Stimulated activated CD8-positive, alpha-beta memory T cell treated with anti-CD3 and anti-CD28 coated beads, Interleukin-7, amount 100 ng/mL, for 4 hours (primary cell): ENCODE data around the gene ACBD6.
"Not testable (repeated sequence)": the region's sequence is repeated elsewhere in the genome, so short reads cannot be mapped to it uniquely, and the experiment has no call there.

Experiments used
- DNase-seq, 2 donors: peaks; one replicate each; pipeline ENCODE4 v3.0.0-alpha.2; 2020; ENCODE audit warnings: low read depth in 2 of 2

Gene ACBD6, protein sequence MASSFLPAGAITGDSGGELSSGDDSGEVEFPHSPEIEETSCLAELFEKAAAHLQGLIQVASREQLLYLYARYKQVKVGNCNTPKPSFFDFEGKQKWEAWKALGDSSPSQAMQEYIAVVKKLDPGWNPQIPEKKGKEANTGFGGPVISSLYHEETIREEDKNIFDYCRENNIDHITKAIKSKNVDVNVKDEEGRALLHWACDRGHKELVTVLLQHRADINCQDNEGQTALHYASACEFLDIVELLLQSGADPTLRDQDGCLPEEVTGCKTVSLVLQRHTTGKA

DNA sequence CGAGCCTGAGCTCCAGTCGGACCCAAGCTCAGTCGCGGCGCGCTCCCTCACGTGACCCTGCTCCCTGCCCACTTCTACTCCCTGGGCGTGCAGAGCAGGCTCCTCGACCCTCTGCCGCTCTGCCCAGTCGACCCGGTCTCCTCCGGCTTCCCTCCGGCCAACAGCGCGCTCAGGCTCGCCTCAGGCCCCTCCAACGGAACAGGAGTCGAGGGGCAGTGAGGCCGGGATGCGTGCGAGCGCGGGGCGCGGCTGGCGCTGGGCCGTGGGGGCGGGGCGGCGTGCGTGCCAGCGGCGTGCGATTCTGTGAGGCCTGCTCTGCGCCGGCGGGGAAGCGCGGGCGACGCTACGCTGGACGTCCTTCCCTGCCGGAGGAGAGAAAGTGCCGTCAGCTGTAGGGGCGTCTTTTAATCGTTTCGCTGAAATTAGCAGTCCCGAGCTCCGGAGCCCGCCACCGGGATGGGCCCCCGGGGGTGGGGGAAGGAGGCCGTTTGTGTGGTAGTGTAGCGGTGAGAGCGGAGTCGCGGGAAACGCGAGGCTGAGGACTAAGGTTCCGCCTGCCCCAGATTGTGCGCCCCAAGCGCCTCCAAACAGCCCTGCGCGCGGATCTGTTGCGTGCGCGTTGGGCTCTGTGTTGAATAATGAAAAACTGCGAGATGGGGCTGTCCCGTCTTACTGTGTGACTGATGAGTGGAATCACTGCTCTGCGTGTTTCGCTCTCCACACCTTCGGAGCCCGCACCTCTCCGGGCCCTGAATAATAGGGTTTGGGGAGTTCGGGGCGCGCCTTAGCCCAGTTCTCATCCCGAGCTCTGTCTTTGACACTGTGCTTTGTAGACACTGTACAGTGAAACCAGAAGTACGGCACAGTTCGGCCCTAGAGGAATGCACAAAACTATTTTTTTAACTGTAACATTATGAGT is at the start of gene ACBD6:
Gene ACBD6 (minus strand): TSS at position 217 of the 919 bp plus-strand sequence. CDS start 311 bp downstream, outside the sequence.
- peak; percentile 81 to 82 for DNase-seq

DNA sequence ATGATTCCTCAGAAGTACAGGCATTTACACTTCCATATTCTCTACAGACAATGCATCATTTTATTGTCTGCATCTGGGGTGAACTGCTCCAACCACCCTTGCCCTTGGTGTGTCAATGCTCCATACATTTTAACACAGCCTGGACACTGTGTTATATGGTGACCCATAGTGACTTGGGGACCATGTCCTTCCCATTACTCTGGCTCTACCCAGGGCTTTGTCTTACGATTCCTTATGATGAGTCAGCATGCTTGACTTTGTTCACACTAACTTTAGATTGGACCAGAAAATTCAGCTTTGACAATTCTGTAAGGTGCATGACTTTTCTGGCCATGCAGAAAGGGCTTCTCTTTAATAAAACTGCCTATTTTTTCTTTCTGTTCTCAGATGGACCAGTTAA is 49.6 kb upstream of the ACBD6 start:
- DNase-seq = no peak

DNA sequence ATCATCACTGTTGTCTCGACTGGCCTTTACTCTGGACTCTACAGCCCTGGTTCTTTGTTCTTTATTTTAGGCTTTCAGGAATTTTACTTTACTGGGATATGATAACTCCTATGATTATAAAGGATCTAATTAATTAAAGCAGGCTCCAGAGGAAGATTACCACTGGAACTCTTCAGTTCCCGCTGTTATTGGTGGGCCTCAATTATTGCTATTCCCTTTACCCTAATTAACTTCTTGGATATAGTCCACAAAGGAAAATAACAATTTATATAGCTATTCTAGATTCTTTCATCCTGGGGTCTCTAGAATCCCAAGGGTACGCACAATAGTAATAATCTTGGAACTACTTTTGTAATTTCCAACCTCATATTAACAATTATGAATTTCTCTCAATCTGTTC is 47.9 kb upstream of the ACBD6 start:
- no peak for DNase-seq

DNA sequence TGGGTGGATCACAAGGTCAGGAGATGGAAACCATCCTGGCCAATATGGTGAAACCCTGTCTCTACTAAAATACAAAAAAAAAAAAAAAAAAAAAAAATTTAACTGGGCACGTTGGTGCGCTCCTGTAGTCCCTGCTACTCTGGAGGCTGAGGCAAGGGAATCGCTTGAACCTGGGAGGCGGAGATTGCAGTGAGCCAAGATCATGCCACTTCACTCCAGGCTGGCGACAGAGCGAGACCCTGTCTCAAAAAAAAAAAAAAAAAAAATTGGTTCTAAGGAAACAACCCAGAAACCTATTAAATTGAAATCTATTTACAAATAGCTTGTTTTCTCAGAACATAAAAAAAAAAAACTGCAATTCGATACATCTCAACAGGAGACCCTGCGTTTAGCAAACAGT is 47.4 kb upstream of the ACBD6 start:
- not testable (repeated sequence) for DNase-seq

DNA sequence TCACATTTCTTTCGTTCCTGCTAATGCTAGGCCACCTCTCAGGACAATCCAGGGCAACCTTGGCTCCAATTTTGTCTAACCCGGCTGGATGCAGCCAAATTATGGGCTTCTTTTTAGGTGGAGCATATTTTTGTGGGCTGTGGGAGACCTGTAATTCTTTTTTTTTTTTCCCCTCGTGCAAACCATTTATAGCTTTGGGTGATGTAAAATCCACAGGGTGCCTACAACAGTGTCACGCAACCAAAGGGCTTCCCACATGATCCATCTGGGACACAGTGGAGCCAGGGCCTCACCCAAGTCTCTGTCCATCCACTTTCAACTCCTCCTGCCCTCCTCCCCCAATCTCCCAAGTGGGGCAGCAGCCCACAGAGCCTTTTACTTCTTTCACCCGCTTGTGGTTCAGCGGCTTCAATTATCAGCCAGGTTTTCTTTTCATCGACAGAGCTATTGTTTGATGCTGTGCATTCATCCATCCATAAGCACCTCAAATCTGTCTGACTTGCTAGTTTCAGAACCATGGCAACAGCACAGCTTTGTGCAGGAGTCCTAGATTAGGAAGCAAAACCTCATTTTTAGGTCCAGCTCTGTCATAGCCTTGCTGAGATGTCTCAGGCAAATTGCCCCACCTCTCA is 46.4 kb upstream of the ACBD6 start:
- DNase-seq = no peak

DNA sequence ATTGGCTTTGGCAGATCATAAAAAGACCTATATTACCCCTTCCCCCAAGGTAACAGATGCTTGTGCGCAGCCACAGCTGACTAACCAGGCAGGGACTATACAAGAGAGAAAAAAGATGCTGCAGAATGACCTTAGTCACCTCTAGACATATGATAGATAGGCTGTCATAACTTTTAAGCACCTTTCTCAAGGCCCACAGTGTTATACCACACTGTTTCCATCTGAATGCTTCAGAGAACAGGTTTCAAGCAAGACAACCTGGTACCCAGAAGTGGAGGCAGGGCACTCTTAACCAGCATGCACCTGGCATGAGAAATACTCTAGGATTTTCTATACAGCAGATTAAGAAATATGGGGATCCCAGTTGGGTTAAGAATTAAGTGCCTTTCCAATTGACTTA is 43.6 kb upstream of the ACBD6 start:
- DNase-seq = no peak

DNA sequence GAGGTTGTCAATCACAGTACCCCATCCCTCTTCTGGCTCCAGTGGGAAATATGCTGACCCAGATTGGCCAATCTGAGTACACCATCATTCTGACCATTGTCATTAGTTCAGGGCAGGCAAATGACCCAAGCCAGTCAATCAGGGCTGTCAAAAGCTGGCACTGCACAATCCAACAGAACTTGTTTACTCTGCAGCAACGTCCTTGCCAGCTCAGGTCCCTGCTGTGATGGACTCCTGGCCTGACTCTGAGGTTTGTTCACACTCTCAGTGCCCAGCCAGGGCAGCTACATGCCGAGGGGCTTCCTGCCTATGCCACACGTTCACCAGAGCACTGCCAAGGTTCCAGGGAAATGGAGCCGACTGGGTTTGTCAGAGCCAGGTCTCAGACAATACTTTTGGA is 41.7 kb upstream of the ACBD6 start:
- no peak for DNase-seq

DNA sequence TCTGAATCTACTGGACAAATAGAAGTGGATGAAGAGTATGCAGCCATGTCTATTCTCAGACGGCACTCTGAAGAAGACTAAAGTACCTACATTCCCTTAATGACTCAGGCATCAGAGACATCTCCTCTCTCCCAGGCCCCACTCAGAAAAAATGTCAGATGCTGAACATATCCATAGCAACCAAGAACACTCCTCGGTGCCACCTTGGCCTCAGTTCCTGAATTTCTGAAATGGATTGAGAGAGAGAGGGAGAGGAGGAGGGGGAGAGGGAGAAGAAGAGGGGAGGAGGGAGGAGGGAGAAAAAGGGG is 40.4 kb upstream of the ACBD6 start:
- DNase-seq = no peak

DNA sequence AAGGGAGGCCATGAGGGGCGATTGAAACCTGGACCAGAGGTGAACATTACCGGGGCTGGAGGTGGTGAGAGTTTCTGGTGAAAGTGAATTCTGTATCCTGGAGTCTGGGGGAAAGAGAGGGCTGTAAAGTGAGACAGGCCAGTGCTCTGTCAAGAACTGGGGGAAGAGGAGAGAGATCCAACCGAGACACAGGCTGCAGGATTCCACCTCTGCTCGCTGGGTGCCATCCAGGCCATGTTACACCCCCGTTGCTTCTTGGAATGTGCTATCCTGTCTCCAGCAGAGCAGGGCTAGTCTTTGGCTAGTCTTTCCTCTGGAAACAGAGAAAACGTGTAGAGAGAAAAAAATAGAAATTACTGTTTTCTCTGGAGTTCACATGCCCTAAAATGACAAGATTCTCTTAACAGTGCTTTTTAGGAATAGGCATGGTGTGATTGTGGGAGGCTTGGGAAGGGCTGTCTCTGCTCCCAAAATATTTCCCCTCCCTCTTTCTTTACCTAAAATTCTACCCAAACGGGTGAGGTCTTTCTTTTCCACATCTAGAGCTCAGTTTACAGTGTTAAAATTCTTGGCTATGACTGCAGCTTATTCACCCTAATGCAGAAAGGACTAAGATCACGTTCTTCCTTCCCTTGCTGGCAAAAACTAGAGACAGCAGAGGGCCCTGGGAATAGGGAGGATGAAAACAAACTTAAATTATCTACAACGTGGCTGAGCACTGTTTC is 39.9 kb upstream of the ACBD6 start:
- no peak for DNase-seq

DNA sequence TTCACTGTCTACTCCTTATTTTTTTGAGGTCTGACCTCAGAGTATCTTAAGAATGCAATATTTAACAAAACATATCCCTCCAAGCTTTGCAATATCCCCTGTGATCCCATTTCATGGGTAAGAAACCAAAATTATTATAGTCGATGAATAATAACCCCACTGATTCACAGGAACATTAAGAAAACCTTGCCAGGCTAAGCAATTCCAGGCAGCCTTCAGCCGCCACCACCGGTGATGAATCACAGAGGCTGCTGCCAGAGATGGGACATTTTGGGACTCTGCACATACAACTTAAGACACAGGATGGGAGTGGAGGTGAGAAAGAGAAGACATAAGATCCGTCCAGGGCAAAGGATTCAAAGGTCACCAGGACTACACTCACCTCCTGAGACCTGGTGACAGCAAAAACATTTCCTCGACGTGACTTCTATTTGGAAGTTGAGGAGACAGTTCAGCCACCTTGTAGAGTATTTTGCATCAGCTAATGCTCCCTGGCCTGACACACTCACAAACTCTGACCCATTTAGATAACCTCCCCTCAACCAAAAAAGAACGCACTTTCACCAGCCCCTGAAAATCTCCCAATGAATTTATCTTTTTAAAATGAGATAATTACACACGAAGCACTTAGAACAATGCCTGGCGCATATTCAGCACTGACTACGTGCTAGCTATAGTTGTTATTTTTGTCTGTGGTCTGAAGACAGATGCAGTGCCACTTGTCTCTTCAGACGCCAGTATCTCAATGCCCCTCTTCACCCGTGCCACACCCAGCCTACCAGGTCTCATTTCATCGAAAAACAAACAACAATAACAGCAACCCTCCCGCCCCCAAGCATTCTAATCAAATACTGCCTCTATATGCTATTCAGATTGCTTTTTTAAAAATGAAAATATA is 38.6 kb upstream of the ACBD6 start:
- no peak for DNase-seq

DNA sequence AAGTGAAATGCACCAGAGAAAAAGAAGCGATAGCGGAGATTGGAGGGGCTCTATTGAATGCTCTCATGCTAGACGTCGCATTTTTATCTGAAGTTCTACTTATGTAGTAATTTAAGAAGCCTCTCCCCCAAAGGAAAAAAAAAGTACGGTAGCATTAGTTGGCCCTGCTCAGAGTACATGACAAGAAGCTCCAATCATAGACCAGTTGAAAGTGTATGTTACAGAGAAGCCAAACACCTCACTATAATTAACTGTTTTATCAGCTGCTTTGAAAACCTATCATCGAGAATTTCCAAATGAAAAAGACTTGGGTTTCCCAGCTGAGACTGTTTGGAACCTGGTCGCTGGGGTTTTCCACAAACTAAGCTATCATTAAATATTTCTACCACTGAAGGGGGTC is 36.8 kb upstream of the ACBD6 start:
- no peak for DNase-seq

DNA sequence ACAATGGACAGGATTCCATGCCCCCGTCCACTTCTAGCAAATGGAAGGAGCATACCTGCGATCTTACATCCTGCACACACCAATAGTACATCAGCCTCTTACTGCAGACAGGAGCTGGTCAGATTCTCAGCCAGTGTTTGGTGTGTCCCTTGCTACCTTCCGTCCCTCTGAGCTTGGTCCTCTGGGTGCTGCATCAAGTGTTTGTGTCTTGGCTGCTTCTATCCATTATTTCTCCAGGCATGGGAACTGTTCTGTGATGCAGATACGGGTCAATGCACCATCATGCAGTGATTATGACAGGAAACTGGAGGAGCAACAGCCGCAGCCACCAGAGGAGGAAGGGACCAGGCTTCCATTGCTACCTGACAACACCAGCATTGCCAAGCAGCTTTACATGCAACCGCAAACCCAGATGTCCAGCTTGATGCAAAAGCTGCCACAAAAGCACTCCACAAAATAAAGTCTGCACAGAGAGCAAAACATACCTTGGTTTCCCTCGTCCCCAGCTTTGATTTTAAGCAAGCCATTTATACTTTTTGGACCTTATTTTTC is 34.5 kb upstream of the ACBD6 start:
- no peak for DNase-seq

DNA sequence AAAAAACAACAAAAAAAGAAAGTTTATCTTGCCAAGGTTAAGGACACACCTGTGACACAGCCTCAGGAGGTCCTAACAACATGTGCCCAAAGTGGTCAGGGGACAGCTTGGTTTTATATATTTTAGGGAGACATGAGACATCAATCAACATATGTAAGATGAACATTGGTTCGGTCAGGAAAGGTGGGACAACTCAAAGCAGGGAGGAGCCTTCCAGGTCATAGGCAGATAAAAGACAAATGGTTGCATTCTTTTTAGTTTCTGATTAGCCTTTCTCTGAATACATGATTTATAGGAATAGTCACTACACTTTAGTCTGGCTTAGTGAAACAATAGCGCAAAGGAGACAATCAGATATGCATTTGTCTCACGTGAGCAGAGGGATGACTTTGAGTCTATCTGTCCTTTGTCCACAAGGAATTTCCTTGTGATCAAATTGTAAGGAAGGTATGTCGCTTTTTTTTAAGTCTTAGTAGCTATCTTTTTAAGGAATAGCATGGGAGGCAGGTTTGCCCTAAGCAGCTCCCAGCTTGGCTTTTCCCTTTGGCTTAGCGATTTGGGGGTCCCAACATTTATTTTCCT is 33.1 kb upstream of the ACBD6 start:
- no peak for DNase-seq

DNA sequence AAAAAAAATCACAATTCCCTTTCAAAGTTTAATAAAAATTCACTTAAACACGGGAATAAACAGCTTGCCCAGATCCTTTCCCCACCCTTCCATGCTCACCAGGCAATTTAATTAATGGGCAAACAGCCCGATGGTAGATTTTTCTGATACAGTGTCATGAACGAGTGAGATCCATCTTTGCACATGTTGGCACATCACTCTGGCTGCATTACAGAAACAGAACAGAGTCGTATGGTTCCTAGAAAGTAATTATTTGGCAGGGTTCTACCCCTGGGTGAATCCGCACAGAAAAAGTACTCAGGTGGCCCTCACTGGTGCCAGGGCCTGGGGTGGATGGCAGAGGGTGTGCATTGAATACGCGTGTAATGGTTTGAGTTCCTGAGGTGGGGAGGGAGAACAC is 31.8 kb upstream of the ACBD6 start:
- DNase-seq = no peak

DNA sequence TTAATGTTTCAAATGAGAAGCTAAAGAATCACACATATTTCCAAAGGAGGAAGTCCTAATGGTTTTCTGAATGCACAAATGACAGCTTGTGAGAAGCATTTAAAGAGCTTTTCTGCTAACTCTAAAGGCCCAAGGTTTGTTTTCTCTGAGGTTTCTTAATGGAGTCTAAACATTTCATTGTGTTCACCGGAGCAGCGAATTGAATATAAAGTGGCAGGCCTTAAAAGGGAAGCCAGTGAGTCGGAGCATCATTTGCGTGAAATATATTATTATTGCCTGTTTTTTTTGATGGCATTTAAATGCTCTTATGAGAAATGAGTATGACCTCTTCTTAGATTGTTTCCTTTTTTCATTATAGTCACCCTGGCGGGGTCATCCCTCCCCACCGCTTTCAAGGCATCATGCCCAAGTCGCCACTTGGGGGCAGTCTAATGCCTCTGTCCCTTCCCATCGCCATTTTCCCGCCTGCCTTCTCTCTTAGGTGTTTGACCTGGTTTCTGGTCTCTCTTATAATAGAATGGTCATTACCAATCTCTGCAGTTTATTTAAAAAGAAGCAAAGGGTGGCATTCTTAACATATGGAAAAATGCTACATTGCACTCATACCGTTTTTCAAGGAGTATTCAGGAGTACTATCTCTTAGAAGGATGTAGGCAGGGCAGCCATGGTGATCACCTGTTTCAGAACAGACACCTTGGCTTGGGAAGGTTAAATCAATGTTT is 31.1 kb upstream of the ACBD6 start:
- peak; percentile 15 to 20 for DNase-seq

DNA sequence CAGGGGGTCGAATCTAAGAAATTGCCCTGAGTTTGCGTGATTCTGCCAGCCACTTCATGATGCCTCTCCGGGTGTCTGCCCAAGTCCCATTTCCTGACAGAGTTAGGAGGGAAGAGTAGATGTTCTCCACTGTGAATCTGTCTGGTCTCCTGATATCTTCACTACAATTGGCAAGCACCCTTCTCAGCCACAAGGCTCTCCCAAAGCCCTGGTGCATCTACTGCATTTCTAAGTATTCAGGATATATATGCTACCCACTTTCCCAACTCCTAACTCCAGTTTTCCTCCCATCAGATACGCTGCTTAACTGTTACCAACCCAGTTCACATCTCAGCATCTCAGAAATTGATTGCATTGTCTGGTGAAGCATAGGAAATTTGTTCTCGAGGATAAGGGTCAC is 30.5 kb upstream of the ACBD6 start:
- no peak for DNase-seq

DNA sequence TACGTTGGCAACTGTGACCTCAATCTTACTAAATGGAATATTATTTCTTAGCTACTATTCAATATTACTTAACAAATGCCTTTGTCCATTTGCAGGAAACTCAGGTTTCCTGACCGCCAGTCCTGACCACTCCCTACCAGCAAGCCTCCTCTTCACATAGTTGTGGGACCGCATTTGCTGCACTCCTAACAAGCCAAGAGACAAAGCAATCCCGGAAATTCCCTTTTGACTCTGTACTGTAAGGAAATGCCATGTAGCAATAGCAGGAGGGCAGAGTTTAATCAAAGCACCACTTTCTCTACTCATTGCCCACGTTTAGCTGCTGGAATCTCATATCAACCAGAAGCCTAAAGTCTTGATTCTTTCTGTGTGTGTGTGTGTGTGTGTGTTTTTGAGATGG is 28.1 kb upstream of the ACBD6 start:
- no peak for DNase-seq

DNA sequence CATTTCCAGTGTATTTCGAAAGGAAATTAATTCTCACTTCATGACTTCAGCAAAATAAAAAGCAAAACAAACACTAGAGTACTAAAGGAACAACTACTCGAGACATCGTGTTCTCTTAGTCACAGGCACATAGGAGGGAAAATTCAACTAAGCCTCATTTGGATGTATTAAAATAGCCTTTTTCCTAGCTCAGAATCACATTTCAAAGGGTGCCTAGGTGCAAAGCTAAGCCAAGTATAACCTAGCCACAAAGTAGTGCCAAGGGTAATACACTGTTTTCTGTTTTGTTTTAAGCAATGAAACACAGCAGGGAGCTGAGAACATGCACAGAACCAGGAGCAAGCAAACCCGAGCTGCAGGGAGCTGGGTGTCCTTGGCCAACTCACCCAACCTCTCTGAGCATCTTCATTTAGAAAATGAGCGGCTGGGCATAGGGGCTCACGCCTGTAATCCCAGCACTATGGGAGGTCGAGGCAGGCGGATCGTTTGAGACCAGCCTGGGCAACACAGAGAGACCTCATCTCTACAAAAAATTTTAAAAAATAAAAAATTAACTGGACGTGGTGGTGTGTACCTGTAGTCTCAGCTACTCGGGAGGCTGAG is 26.6 kb upstream of the ACBD6 start:
- no peak for DNase-seq

DNA sequence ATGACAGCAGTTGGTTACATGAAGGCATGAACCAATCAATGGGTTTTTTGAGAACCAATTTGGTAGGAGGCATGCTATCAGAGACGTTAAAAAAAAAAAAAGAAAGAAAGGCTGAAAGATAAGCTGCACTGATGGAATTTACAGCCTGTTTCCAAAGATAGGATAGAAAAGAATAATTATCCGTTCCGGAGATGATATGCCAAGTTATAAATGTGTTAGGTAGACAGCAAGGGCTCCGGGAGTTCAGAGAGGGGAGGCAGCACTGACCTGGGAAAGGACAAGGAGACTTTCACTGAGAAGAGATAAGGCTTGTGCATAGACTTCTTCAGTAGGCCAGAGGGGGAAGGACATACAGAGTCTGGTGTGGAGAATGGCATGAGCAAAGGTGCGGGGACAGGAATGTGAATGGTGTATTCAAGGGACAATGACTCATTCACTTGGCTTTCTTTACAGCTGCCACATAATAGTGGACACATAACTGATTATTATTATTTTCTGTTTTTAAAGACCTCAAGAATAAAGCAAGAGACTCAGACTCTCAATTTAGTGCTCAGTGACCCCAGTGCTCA is 24.8 kb upstream of the ACBD6 start:
- DNase-seq = no peak
